Choroid plexus epithelial cell (primary cell): ENCODE results near the gene OR2AJ1.

Experiments
- DNase-seq: peaks from one replicate; pipeline ENCODE4 v3.0.0-alpha.2; 2010; ENCODE audit warnings: low read depth
- H3K4me3 ChIP-seq: 2 replicates; pipeline ENCODE4 v1.5.1; 2011; ENCODE audit warnings: low read depth, mild to moderate bottlenecking, control low read depth, low read length, moderate library complexity
- CTCF ChIP-seq: conservative IDR thresholded peaks from 2 replicates; pipeline ENCODE4 v1.5.1; 2011; ENCODE audit warnings: low read depth, mild to moderate bottlenecking, control low read depth, inconsistent platforms, low read length, moderate library complexity

The OR2AJ1 gene

GRCh38 chr1:247905181-247905580, 19.5 kb upstream of the OR2AJ1 start:
- TF ChIP-seq CTCF: no peak
- H3K4me3 ChIP-seq: no peak overlapping the region
- no peak for DNase-seq

DNA sequence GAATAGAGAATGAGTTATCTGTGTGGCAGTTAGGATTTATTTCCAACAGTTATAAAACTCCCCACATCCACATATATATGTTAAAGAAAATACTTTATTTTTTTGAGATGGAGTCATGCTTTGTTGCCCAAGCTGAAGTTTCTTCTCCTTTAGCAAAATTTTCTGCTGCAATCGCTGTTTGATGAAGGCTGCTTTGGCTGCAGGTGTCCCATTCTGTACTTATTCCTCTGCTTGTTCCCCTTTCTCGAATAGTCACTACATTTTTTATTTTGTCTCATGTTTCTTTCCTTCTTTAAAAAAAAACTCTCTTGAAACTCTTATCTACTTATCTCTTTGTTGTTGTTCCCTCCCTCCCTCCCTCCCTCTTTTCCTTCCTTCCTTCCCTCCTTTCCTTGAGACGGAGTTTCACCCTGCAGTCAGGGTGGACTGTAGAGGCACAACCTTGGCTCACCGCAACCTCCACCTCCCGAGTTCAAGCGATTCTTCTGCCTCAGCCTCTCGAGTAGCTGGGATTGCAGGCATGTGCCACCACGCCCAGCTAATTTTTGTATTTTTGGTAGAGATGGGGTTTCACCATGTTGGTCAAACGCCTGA, 18.7 kb upstream of the OR2AJ1 start:
- no peak for TF ChIP-seq CTCF
- DNase-seq: no peak
- H3K4me3 ChIP-seq: no peak overlapping the region

- peak; percentile 12 for DNase-seq
- H3K4me3 ChIP-seq: no peak overlapping the region
- TF ChIP-seq CTCF: no peak
Measured at GRCh38 chr1:247906504-247907047, 18.1 kb upstream of the OR2AJ1 start.

GRCh38 chr1:247908766-247909165, 15.9 kb upstream of the OR2AJ1 start:
- DNase-seq: no peak
- TF ChIP-seq CTCF: no peak
- H3K4me3 ChIP-seq: no peak overlapping the region

GRCh38 chr1:247913786-247914185, 10.9 kb upstream of the OR2AJ1 start:
- no peak for DNase-seq
- no peak overlapping the region for H3K4me3 ChIP-seq
- no peak for TF ChIP-seq CTCF

- TF ChIP-seq CTCF: no peak
- DNase-seq: no peak
- H3K4me3 ChIP-seq: no peak overlapping the region
Measured at GRCh38 chr1:247914941-247915662, 9.6 kb upstream of the OR2AJ1 start.
